Uterus (tissue), 2 donors: ENCODE data around the gene PSMD7.
"Not testable (repeated sequence)": the region's sequence is repeated elsewhere in the genome, so short reads cannot be mapped to it uniquely, and the experiment has no call there.

Source experiments
- POLR2A ChIP-seq, 2 donors: fragments of 450-650 bp; IDR thresholded peaks; one replicate each; pipeline ENCODE4 v1.6.1; 2016; ENCODE audit warnings: antibody characterized with exemption in 2 of 2, mild to moderate bottlenecking in 1 of 2, moderate library complexity in 1 of 2
- TF ChIP-seq, protein P1 (sequence below), 4 experiments: fragments of 200-600 bp in 2 of 4; fragments of 450-650 bp in 2 of 4; sonication (generic) in 2 of 4; IDR thresholded peaks; one replicate each; pipeline ENCODE4 v1.5.1; 2016 to 2019; ENCODE audit warnings: antibody characterized with exemption in 4 of 4, mild to moderate bottlenecking in 2 of 4, moderate library complexity in 1 of 4

GRCh38 chr16:74353038-74353437 lies 56.4 kb downstream of the PSMD7 start:
- TF ChIP-seq, protein P1, sequence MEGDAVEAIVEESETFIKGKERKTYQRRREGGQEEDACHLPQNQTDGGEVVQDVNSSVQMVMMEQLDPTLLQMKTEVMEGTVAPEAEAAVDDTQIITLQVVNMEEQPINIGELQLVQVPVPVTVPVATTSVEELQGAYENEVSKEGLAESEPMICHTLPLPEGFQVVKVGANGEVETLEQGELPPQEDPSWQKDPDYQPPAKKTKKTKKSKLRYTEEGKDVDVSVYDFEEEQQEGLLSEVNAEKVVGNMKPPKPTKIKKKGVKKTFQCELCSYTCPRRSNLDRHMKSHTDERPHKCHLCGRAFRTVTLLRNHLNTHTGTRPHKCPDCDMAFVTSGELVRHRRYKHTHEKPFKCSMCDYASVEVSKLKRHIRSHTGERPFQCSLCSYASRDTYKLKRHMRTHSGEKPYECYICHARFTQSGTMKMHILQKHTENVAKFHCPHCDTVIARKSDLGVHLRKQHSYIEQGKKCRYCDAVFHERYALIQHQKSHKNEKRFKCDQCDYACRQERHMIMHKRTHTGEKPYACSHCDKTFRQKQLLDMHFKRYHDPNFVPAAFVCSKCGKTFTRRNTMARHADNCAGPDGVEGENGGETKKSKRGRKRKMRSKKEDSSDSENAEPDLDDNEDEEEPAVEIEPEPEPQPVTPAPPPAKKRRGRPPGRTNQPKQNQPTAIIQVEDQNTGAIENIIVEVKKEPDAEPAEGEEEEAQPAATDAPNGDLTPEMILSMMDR (IDR thresholded peaks at IDR 0.05): not testable (repeated sequence)
- TF ChIP-seq POLR2A (IDR thresholded peaks at IDR 0.05): not testable (repeated sequence)
